Measurements from ENCODE around the gene UGT1A8.
"Not testable (repeated sequence)": the region's sequence is repeated elsewhere in the genome, so short reads cannot be mapped to it uniquely, and the experiment has no call there.

Gene UGT1A8

GRCh38 chr2:233689031-233689430 is 71.6 kb downstream of the UGT1A8 start:
- DNase-seq: no peak

DNA sequence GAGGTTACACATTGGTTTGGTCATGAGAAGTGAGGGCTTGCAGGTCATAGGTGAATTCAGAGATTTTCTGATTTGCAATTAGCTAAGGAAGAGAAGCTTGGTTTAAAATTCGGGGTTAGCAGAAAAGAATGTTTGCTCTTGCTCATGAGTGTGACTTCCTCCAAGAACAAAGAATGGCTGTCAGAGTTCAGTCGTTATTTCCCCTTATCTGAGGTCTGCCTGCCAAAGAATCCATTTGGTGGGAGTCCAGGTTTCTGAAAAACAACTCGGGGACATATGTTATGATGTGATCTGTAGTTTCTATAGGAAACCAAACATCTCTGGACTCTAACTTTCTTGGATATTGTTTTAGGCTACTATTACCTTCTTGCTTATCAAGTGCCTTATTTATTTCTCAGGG is 72.1 kb downstream of the UGT1A8 start:
- DNase-seq: no peak

- no peak for DNase-seq
These were observed 73.0 kb downstream of the UGT1A8 start for GRCh38 chr2:233690444-233690843.

- no peak for DNase-seq
These were observed 74.3 kb downstream of the UGT1A8 start for GRCh38 chr2:233691443-233692433.

DNA sequence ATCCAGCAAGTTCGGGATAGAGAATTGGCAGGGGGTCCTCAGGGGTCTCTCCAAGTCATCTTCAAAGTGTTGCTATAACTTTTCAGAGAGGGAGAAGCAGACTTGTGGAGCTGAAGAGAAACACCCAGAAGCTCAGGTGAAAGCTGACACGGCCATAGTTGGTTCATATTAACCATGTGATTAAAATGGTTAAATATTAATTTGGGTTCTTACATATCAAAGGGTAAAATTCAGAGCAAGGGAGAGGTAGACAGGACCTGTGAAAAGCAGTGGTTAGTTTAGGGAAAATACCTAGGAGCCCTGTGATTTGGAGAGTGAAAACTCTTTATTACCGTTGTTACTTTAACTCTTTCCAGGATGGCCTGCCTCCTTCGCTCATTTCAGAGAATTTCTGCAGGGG is 75.2 kb downstream of the UGT1A8 start, which contains the start of gene UGT1A6:
TSS of gene UGT1A6 (plus strand) at position 243 of the 400 bp plus-strand sequence. CDS start at position 358, 115 bp downstream.
- DNase-seq: no peak

DNA sequence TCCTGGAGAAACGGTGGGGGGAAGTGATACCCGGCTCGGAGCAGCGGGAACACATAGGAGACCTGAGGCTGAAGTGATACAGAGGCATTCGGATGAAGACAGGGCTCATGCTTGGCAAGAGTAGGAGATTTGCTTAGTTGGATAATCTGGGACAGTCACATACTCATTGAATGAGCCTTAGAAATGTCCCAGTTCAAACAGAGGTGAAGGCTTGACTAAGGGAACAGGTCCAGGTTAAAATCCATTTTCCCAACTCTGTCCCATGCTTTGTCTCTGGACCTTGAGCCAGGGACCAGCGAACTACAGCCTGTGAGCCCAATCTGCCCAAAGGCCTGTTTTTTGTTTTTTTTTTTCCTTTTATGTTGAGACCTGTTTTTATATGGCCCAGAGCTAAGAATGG is 76.5 kb downstream of the UGT1A8 start:
- no peak for DNase-seq

- DNase-seq: no peak
These were observed 81.3 kb downstream of the UGT1A8 start for GRCh38 chr2:233698740-233699139.

- DNase-seq: no peak
These were observed 82.1 kb downstream of the UGT1A8 start for GRCh38 chr2:233699424-233700027.

DNA sequence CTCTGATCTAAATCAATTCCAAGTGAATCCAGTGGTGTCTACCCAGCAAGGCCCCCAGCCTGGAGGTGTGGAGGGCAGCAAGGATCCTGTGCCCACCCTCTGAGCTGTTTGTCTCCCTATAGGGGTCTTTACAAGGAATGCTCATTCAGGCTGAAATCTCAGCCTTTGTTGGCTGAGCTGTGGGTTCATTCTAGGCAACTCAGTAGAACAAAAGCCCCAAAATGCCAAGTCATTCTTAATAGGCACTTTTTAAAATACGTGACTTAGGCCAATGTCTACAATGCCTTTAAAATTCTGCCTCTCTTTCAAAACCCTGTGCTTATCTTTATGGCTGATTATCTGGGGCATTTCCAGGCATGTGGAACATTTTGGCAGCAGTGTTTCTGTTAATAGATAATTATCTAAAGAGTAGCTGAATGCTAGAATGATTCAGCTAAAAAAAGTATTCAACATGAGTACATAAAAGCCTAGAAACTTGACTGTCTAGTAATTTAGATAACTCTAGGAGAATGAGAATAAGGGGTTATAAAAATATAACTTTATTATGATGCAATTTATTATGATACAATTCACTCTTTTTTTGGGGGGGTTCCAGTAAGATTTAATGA is 82.7 kb downstream of the UGT1A8 start:
- DNase-seq: no peak

DNA sequence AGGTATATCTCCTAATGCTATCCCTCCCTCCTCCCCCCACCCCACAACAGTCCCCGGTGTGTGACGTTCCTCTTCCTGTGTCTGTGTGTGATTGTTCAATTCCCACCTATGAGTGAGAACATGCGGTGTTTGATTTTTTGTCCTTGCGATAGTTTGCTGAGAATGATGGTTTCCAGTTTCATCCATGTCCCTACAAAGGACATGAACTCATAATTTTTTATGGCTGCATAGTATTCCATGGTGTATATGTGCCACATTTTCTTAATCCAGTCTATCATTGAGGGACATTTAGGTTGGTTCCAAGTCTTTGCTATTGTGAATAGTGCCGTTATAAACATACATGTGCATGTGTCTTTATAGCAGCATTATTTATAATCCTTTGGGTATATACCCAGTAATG is 83.4 kb downstream of the UGT1A8 start:
- not testable (repeated sequence) for DNase-seq

- DNase-seq: no peak
These were observed 84.8 kb downstream of the UGT1A8 start for GRCh38 chr2:233702238-233702637.

DNA sequence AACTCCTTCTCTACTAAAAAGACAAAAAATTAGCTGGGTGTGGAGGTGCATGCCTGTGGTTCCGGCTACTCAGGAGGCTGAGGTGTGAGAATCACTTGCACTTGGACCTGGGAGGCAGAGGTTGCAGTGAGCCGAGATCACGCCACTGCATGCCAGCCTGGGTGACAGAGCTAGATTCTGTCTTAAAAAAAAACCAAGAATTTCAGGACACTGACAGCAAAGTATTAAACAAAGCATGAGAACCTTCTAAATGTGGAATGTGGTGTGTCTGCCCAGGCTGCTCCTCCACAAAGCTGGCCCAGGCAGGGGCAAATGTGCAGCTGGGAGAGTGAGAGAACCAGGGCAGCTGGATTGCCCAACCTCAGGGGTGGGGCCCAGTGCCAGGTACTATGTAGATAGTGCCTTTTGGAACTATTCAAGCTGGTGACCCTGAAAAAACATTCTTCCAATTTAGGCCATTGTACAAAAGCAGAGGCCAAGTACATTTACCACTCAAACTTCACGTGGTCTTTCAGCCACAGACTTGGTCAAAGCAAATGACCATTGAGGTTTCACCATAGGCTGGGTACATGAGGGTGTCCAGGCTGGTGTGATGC is 88.6 kb downstream of the UGT1A8 start:
- no peak for DNase-seq

DNA sequence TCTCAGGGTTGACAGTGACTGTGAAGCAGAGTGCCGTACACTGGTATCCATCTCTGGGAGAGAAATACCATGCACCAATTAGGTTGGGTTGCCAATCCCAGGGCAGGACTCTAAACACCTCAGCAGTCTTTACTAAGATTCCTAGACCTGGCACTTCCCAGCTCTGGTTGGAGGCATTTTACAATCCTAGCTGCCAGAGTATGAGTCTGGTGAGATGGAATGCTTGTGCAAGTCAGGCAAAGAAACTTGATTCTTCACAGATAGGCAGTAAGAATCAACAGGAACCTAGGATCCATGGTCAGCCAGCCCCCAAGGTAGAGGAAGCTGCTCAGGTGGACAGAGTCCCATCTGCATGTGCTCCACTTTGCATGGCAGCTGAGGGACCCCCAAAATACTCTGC is 89.3 kb downstream of the UGT1A8 start:
- no peak for DNase-seq

- no peak for DNase-seq
These were observed 90.7 kb downstream of the UGT1A8 start for GRCh38 chr2:233707940-233708644.

GRCh38 chr2:233708942-233709341 is 91.5 kb downstream of the UGT1A8 start:
- DNase-seq: no peak

- peak; percentile 13 for DNase-seq
These were observed 94.0 kb downstream of the UGT1A8 start for GRCh38 chr2:233711312-233712008.

DNA sequence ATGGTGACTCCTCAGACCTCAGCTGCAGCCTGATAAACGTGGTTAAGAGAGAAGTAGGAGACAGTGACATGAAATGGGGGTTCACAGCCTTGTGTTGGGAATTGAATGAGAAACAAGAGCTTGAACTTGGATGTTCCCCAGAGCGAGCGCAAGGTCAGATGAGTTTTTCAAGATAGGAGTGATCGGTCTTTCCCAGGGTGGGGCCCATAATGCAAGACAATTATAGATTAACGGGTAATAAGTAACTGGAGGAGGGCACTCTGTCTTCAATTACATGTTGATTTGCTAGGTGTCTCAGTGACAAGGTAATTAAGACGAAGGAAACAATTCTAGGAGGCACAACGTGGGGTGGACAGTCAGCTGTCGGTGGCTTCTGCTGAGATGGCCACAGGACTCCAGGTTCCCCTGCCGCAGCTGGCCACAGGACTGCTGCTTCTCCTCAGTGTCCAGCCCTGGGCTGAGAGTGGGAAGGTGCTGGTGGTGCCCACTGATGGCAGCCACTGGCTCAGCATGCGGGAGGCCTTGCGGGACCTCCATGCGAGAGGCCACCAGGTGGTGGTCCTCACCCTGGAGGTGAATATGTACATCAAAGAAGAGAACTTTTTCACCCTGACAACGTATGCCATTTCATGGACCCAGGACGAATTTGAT is 95.3 kb downstream of the UGT1A8 start, which contains the start of gene UGT1A5:
TSS of gene UGT1A5 (plus strand) at position 297 of the 651 bp plus-strand sequence. CDS start at position 382, 85 bp downstream.
- no peak for DNase-seq

- no peak for DNase-seq
These were observed 95.8 kb downstream of the UGT1A8 start for GRCh38 chr2:233713262-233713615.

GRCh38 chr2:233714121-233714520 is 96.7 kb downstream of the UGT1A8 start:
- DNase-seq: no peak

DNA sequence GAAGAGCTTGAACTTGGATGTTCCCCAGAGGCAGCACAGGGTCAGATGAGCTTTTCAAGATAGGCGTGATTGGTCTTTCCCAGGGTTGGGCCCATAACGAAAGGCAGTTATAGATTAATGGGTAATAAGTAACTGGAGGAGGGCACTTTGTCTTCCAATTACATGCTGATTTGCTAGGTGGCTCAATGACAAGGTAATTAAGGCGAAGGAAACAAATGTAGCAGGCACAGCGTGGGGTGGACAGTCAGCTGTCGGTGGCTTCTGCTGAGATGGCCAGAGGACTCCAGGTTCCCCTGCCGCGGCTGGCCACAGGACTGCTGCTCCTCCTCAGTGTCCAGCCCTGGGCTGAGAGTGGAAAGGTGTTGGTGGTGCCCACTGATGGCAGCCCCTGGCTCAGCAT is 101.1 kb downstream of the UGT1A8 start, which contains the start of gene UGT1A4:
TSS of gene UGT1A4 (plus strand) at position 185 of the 400 bp plus-strand sequence. CDS start at position 270, 85 bp downstream.
- no peak for DNase-seq

- DNase-seq: no peak
These were observed 111.4 kb downstream of the UGT1A8 start, which contains the start of gene UGT1A3 for GRCh38 chr2:233728723-233729301. UGT1A3 (plus strand) TSS chr2:233729042; CDS start chr2:233729127, 85 bp downstream.
